HEK293 (cell line): ENCODE data around the gene PSMA2.

ENCODE experiments used
- CTCF ChIA-PET: fragments of 350-600 bp; formaldehyde crosslinking; extraction: SDS; loops from one replicate; lab custom pipeline; 2021; ENCODE audit warnings: antibody characterized with exemption; lab: Yijun Ruan, JAX
- POLR2A ChIA-PET: fragments of 300-600 bp; formaldehyde crosslinking; extraction: SDS; loops from one replicate; lab custom pipeline; 2020; ENCODE audit warnings: antibody characterized with exemption, inconsistent platforms; lab: Yijun Ruan, JAX
- H3K27ac ChIP-seq: fragments of 200-500 bp; sonication (Bioruptor generic); 2 replicates; pipeline ENCODE4 v1.5.1; 2014; ENCODE audit warnings: low read depth, low read length, control low read depth, inconsistent platforms; ENCODE audit errors: extremely low read depth
- H3K36me3 ChIP-seq, 2 experiments: fragments of 200-500 bp in 1 of 2; sonication (Bioruptor generic) in 1 of 2; 1 replicate in 1 of 2; 2 replicates in 1 of 2; pipeline ENCODE4 v1.5.1; 2014 to 2017; ENCODE audit warnings: inconsistent platforms in 2 of 2, low read length in 2 of 2; ENCODE audit not compliant: control insufficient read depth in 2 of 2, insufficient read depth in 1 of 2
- H3K4me1 ChIP-seq: fragments of 200-500 bp; sonication (Bioruptor generic); 2 replicates; pipeline ENCODE4 v1.5.1; 2014; ENCODE audit warnings: mild to moderate bottlenecking, low read length, inconsistent platforms; ENCODE audit not compliant: control insufficient read depth, insufficient read depth
- H3K4me3 ChIP-seq: 2 replicates; pipeline ENCODE4 v1.5.1; 2011; ENCODE audit warnings: low read depth, mild to moderate bottlenecking, control low read depth, low read length, moderate library complexity
- H3K9me3 ChIP-seq: fragments of 200-500 bp; sonication (Bioruptor generic); 2 replicates; pipeline ENCODE4 v1.5.1; 2014; ENCODE audit warnings: low read depth, low read length, inconsistent platforms; ENCODE audit not compliant: control insufficient read depth, insufficient read depth
- GLIS1 ChIP-seq: fragments of 450-650 bp; formaldehyde crosslinking; IDR thresholded peaks from 2 replicates; pipeline ENCODE4 v1.5.1; 2016; ENCODE audit warnings: missing biosample characterization, missing genetic modification characterization
- HOXC10 ChIP-seq: sonication (generic); formaldehyde crosslinking; IDR thresholded peaks from 2 replicates; pipeline ENCODE4 v1.8.1; 2023; ENCODE audit warnings: mild to moderate bottlenecking, missing genetic modification reagents
- PRDM1 ChIP-seq: fragments of 450-650 bp; formaldehyde crosslinking; IDR thresholded peaks from 2 replicates; pipeline ENCODE4; 2016; ENCODE audit warnings: missing biosample characterization, missing genetic modification characterization
- PRDM4 ChIP-seq: fragments of 450-650 bp; formaldehyde crosslinking; IDR thresholded peaks from 2 replicates; pipeline ENCODE4 v1.5.1; 2017; ENCODE audit warnings: missing biosample characterization, missing genetic modification characterization
- SP2 ChIP-seq: fragments of 450-650 bp; formaldehyde crosslinking; IDR thresholded peaks from 2 replicates; pipeline ENCODE4 v1.5.1; 2016; ENCODE audit warnings: missing biosample characterization, missing genetic modification characterization
- SP3 ChIP-seq: fragments of 450-650 bp; formaldehyde crosslinking; IDR thresholded peaks from 2 replicates; pipeline ENCODE4 v1.5.1; 2016; ENCODE audit warnings: missing biosample characterization, missing genetic modification characterization
- ZBTB11 ChIP-seq: fragments of 450-650 bp; formaldehyde crosslinking; conservative IDR thresholded peaks from 2 replicates; pipeline ENCODE4 v1.5.1; 2016; ENCODE audit warnings: low read depth, missing biosample characterization, missing genetic modification characterization
- ZBTB26 ChIP-seq: fragments of 450-650 bp; formaldehyde crosslinking; optimal IDR thresholded peaks from 2 replicates; pipeline ENCODE3; 2016; ENCODE audit warnings: missing biosample characterization, mild to moderate bottlenecking, missing genetic modification characterization
- ZFHX2 ChIP-seq: fragments of 450-650 bp; formaldehyde crosslinking; conservative IDR thresholded peaks from 2 replicates; pipeline ENCODE4 v1.5.1; 2016; ENCODE audit warnings: missing biosample characterization, missing genetic modification characterization
- ZFP37 ChIP-seq: fragments of 450-650 bp; formaldehyde crosslinking; IDR thresholded peaks from 2 replicates; pipeline ENCODE4 v1.5.1; 2016; ENCODE audit warnings: missing biosample characterization, missing genetic modification characterization
- ZFP69B ChIP-seq: fragments of 450-650 bp; formaldehyde crosslinking; IDR thresholded peaks from 2 replicates; pipeline ENCODE4 v1.5.1; 2016; ENCODE audit warnings: missing biosample characterization, missing genetic modification characterization
- ZNF10 ChIP-seq: fragments of 450-650 bp; formaldehyde crosslinking; IDR thresholded peaks from 2 replicates; pipeline ENCODE4 v1.5.1; 2017; ENCODE audit warnings: missing biosample characterization, missing genetic modification characterization
- ZNF146 ChIP-seq: fragments of 450-650 bp; formaldehyde crosslinking; IDR thresholded peaks from 2 replicates; pipeline ENCODE4 v1.5.1; 2016; ENCODE audit warnings: missing biosample characterization, missing genetic modification characterization
- ZNF23 ChIP-seq: fragments of 450-650 bp; formaldehyde crosslinking; IDR thresholded peaks from 2 replicates; pipeline ENCODE4 v1.5.1; 2016; ENCODE audit warnings: missing biosample characterization, missing genetic modification characterization, borderline replicate concordance
- ZNF37A ChIP-seq: fragments of 450-650 bp; IDR thresholded peaks from 2 replicates; pipeline ENCODE4 v1.5.1; 2018; ENCODE audit warnings: missing biosample characterization, missing genetic modification characterization
- ZNF394 ChIP-seq: fragments of 450-650 bp; formaldehyde crosslinking; IDR thresholded peaks from 2 replicates; pipeline ENCODE4 v1.5.1; 2016; ENCODE audit warnings: missing biosample characterization, missing genetic modification characterization, mild to moderate bottlenecking, moderate library complexity, borderline replicate concordance
- ZNF514 ChIP-seq: fragments of 450-650 bp; formaldehyde crosslinking; IDR thresholded peaks from 2 replicates; pipeline ENCODE4 v1.5.1; 2016; ENCODE audit warnings: missing biosample characterization, missing genetic modification characterization
- ZNF518A ChIP-seq: fragments of 450-650 bp; formaldehyde crosslinking; conservative IDR thresholded peaks from 2 replicates; pipeline ENCODE4 v1.5.1; 2016; ENCODE audit warnings: low read depth, missing biosample characterization, missing genetic modification characterization
- ZNF549 ChIP-seq: fragments of 450-650 bp; IDR thresholded peaks from 2 replicates; pipeline ENCODE4 v1.5.1; 2018; ENCODE audit warnings: missing biosample characterization, missing genetic modification characterization, mild to moderate bottlenecking, inconsistent platforms, moderate library complexity
- ZNF629 ChIP-seq: fragments of 450-650 bp; formaldehyde crosslinking; IDR thresholded peaks from 2 replicates; pipeline ENCODE4 v1.5.1; 2017; ENCODE audit warnings: missing biosample characterization, missing genetic modification characterization
- ZNF660 ChIP-seq: fragments of 450-650 bp; IDR thresholded peaks from 2 replicates; pipeline ENCODE4 v1.5.1; 2018; ENCODE audit warnings: missing biosample characterization, mild to moderate bottlenecking, missing genetic modification characterization
- ZNF664 ChIP-seq: fragments of 450-650 bp; formaldehyde crosslinking; IDR thresholded peaks from 2 replicates; pipeline ENCODE4 v1.5.1; 2016; ENCODE audit warnings: missing biosample characterization, missing genetic modification characterization
- ZNF76 ChIP-seq: fragments of 450-650 bp; formaldehyde crosslinking; IDR thresholded peaks from 2 replicates; pipeline ENCODE4; 2016; ENCODE audit warnings: low read depth, missing biosample characterization, missing genetic modification characterization, borderline replicate concordance
- ZNF768 ChIP-seq: fragments of 450-650 bp; formaldehyde crosslinking; IDR thresholded peaks from 2 replicates; pipeline ENCODE4 v1.5.1; 2018; ENCODE audit warnings: missing biosample characterization, mild to moderate bottlenecking, missing genetic modification characterization
- ZNF843 ChIP-seq: fragments of 450-650 bp; formaldehyde crosslinking; IDR thresholded peaks from 2 replicates; pipeline ENCODE4 v1.5.1; 2016; ENCODE audit warnings: missing biosample characterization, missing genetic modification characterization
- ZXDB ChIP-seq: fragments of 450-650 bp; formaldehyde crosslinking; IDR thresholded peaks from 2 replicates; pipeline ENCODE4 v1.5.1; 2016; ENCODE audit warnings: missing biosample characterization, missing genetic modification characterization

Gene PSMA2

GRCh38 chr7:42931834-42932651, at the start of gene PSMA2, which contains the start of gene MRPL32:
Gene PSMA2 (minus strand): TSS chr7:42932174. CDS start chr7:42932158, 16 bp downstream.
Gene MRPL32 (plus strand): TSS chr7:42932376. CDS start chr7:42932387, 11 bp downstream.
- no peaks in the 10 kb centered on the region for H3K4me1 ChIP-seq
- H3K4me3 ChIP-seq: peak within 1 kb of the TSS; percentile 94
- H3K27ac ChIP-seq: peak within 1 kb of the TSS; percentile 62; the same call in 1 of the 2 replicates
- H3K36me3 ChIP-seq: peaks cover 16 to 32% of the 10 kb centered on the region in 2 experiments
- ChIA-PET CTCF (interaction anchor here (0.6 to 4.4 kb wide), 12 partner anchors 8 to 991 kb away, joined by 3 to 20 read pairs (median 4); partner anchors contain the start of gene STK17A), POLR2A (interaction anchor here (0.7 to 1.7 kb wide), 14 partner anchors 8 to 797 kb away, joined by 3 to 13 read pairs (median 4); partner anchors contain the start of genes C7orf25, COA1 and STK17A)
- no peaks in the 10 kb centered on the region for H3K9me3 ChIP-seq
- TF ChIP-seq ZBTB26 (tag by site-specific recombination): peak; percentile 49
- TF ChIP-seq SP3: peak; percentile 98
- no peak for TF ChIP-seq ZNF23 (tag by site-specific recombination)
- TF ChIP-seq ZNF10: no peak
- TF ChIP-seq ZNF549 (tag by site-specific recombination): no peak
- TF ChIP-seq PRDM4 (tag by site-specific recombination): peak; percentile 77
- no peak for TF ChIP-seq ZNF768 (tag by site-specific recombination)
- TF ChIP-seq PRDM1 (tag by site-specific recombination): peak; percentile 91
- TF ChIP-seq ZXDB (tag by site-specific recombination): peak; percentile 78
- TF ChIP-seq ZNF518A (tag by site-specific recombination): no peak
- TF ChIP-seq GLIS1 (tag by site-specific recombination): no peak
- 0 out of 2 replicates have a peak, but pooled peaks have one; percentile 34 for TF ChIP-seq ZNF629 (tag by site-specific recombination)
- 0 out of 2 replicates have a peak, but pooled peaks have one; percentile 7 for TF ChIP-seq ZNF394
- no peak for TF ChIP-seq ZNF664 (tag by site-specific recombination)
- TF ChIP-seq SP2: peak; percentile 86
- TF ChIP-seq ZNF76: peak; percentile 93
- peak; percentile 53 for TF ChIP-seq ZFHX2 (tag by site-specific recombination)
- 0 out of 2 replicates have a peak, but pooled peaks have one; percentile 16 for TF ChIP-seq ZNF843 (tag by site-specific recombination)
- 0 out of 2 replicates have a peak, but pooled peaks have one; percentile 9 for TF ChIP-seq ZFP69B (tag by site-specific recombination)
- no peak for TF ChIP-seq ZFP37
- no peak for TF ChIP-seq HOXC10 (CRISPR knock-in tag)
- TF ChIP-seq ZNF514: no peak
- no peak for TF ChIP-seq ZBTB11 (tag by site-specific recombination)
- peak; percentile 55 for TF ChIP-seq ZNF660 (tag by site-specific recombination)
- no peak for TF ChIP-seq ZNF146 (tag by site-specific recombination)
- TF ChIP-seq ZNF37A (tag by site-specific recombination): no peak
